SK-N-MC (cell line): ENCODE results near the gene ITGA3.

Source experiments
- EZH2 ChIP-seq: fragments of 200-600 bp; sonication (generic); IDR thresholded peaks from one replicate; pipeline ENCODE4 v1.6.1; 2017; ENCODE audit warnings: antibody characterized with exemption
- FOXP2 ChIP-seq: optimal IDR thresholded peaks from 2 replicates; pipeline ENCODE3; 2011; ENCODE audit warnings: mild to moderate bottlenecking, moderate library complexity; ENCODE audit not compliant: insufficient read depth; ENCODE audit errors: extremely low read length, control extremely low read depth
- POLR2AphosphoS5 ChIP-seq: IDR thresholded peaks from 2 replicates; pipeline ENCODE4 v1.6.1; 2012; ENCODE audit warnings: mild to moderate bottlenecking, low read depth, low read length, borderline replicate concordance

DNA sequence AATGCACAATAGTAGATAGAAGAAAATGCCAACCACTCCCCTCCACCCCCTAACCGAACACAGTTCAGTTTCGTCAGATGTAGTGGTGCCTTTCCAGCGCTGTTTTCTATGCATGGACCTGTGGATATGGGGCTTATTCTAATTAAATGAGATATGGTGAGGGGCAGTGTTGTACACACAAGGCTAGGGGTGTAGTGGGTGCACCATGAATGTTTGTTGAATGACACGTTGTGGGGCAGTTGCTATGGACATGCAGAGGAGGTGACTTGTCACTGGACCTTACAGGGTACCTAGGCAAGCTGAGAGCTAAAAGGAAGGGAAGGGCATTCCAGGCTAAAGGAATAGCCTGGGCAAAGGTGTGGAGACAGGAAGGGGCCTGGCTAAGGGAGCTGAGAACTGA, 42.7 kb downstream of the ITGA3 start:
- TF ChIP-seq POLR2AphosphoS5 (no peak), FOXP2 (no peak), EZH2 (no peak)
